CD4-positive, alpha-beta memory T cell (primary cell): ENCODE data around the gene ELOF1. TPM values are rescaled to one million over a fixed set of nuclear protein-coding genes. Genes with fewer than 3 reads are reported as not detected.
A peak's percentile ranks its signal among the peaks of the same experiment; 100 is the strongest.
"Not testable (repeated sequence)": the region's sequence is repeated elsewhere in the genome, so short reads cannot be mapped to it uniquely, and the experiment has no call there.

Source experiments
- CTCF ChIA-PET: fragments of 350-600 bp; sonication (Branson Sonifier 250); formaldehyde crosslinking; loops from one replicate; lab custom pipeline; 2021; ENCODE audit warnings: inconsistent platforms; ENCODE audit not compliant: partially characterized antibody; lab: Charles Lee
- POLR2A ChIA-PET: fragments of 350-600 bp; sonication (Branson Sonifier 250); formaldehyde crosslinking; loops from one replicate; lab custom pipeline; 2021; ENCODE audit not compliant: partially characterized antibody; lab: Charles Lee
- DNase-seq, 5 donors: peaks; one replicate each; pipeline versions ENCODE4 v3.0.0 to v3.0.0-alpha.2; 2020 to 2022; ENCODE audit warnings: mixed read lengths in 1 of 5
- H3K27ac ChIP-seq: one replicate; pipeline ENCODE4 v1.7.0; 2013; ENCODE audit warnings: low read depth, low read length
- H3K27me3 ChIP-seq: 2 replicates; pipeline ENCODE4 v1.7.0; 2013; ENCODE audit warnings: mild to moderate bottlenecking, low read length, moderate library complexity; ENCODE audit not compliant: insufficient read depth
- H3K36me3 ChIP-seq: 2 replicates; pipeline ENCODE4 v1.7.0; 2013; ENCODE audit warnings: mild to moderate bottlenecking, low read length, moderate library complexity; ENCODE audit not compliant: insufficient read depth
- H3K4me1 ChIP-seq: 2 replicates; pipeline ENCODE4 v1.7.0; 2013; ENCODE audit warnings: mild to moderate bottlenecking, low read length, moderate library complexity; ENCODE audit not compliant: insufficient read depth
- H3K4me3 ChIP-seq, 2 donors: one replicate each; pipeline ENCODE4 v1.7.0; 2013; ENCODE audit warnings: low read length in 2 of 2, mild to moderate bottlenecking in 1 of 2
- H3K9me3 ChIP-seq, 2 donors: one replicate each; pipeline ENCODE4 v1.7.0; 2013; ENCODE audit warnings: low read length in 2 of 2, control low read depth in 1 of 2; ENCODE audit not compliant: control insufficient read depth in 1 of 2
- H3K27ac Mint-ChIP-seq, 7 donors: one replicate each; pipeline ENCODE4 v1.8.0; 2020 to 2021; ENCODE audit warnings: mixed read lengths in 7 of 7, mild to moderate bottlenecking in 6 of 7, inconsistent platforms in 3 of 7, moderate library complexity in 3 of 7
- H3K27me3 Mint-ChIP-seq, 2 donors: one replicate each; pipeline ENCODE4 v1.8.0; 2020 to 2021; ENCODE audit warnings: mixed read lengths in 2 of 2
- H3K36me3 Mint-ChIP-seq, 2 donors: one replicate each; pipeline ENCODE4 v1.8.0; 2020 to 2021; ENCODE audit warnings: mixed read lengths in 2 of 2, inconsistent platforms in 1 of 2, mild to moderate bottlenecking in 1 of 2
- H3K4me1 Mint-ChIP-seq, 4 donors: one replicate each; pipeline ENCODE4 v1.8.0; 2020 to 2021; ENCODE audit warnings: mixed read lengths in 4 of 4, mild to moderate bottlenecking in 1 of 4
- H3K4me3 Mint-ChIP-seq, 8 donors: one replicate each; pipeline ENCODE4 v1.8.0; 2020 to 2021; ENCODE audit warnings: mixed read lengths in 8 of 8, mild to moderate bottlenecking in 7 of 8, moderate library complexity in 6 of 8, inconsistent platforms in 3 of 8
- H3K9me3 Mint-ChIP-seq, 8 donors: one replicate each; pipeline ENCODE4 v1.8.0; 2020 to 2021; ENCODE audit warnings: mixed read lengths in 8 of 8, mild to moderate bottlenecking in 5 of 8, inconsistent platforms in 3 of 8, moderate library complexity in 1 of 8
- intact Hi-C: fragments of 100-400 bp; cut with micrococcal nuclease; formaldehyde crosslinking; loops from one replicate; pipeline ENCODE4 v1.15.1; 2023
- polyA plus RNA-seq, 2 donors: library from polyadenylated mRNA; unstranded; fragments of 300-500 nt; fragmentation: Illumina TruSeq; gene quantifications; one replicate each; pipeline ENCODE4 v1.2.3, GENCODE V29; 2021
- total RNA-seq, 2 experiments: library from RNA; stranded (reverse); gene quantifications; one replicate each; pipeline ENCODE4 v1.2.3, GENCODE V29; 2021

ELOF1 gene
- total RNA-seq (10 to 100 TPM; 46.0 to 48.5 TPM), polyA plus RNA-seq (10 to 100 TPM; 93.1 to 96.1 TPM)

- Mint-ChIP-seq H3K27me3 (no peaks in the 10 kb centered on the region), H3K9me3 (no peaks in the 10 kb centered on the region), H3K27ac (peak within 1 kb of the TSS; percentile 73 to 99 (median 98)), H3K4me1 (peaks cover 28 to 54% (median 43%) of the 10 kb centered on the region in 4 donors), H3K4me3 (peak within 1 kb of the TSS; percentile 95 to 99 (median 98)), H3K36me3 (peaks cover 8 to 21% of the 10 kb centered on the region in 2 donors)
- H3K4me1 ChIP-seq, result peaks cover 31% of the 10 kb centered on the region
- intact Hi-C loops, result loop anchor here (1.0 to 2.0 kb wide), 4 partner anchors 30 to 124 kb away; partner anchors contain the start of genes ECSIT, ODAD3, PRKCSH and ZNF627
- peak; percentile 95 to 98 (median 96) for DNase-seq
- peak within 1 kb of the TSS; percentile 59 to 91 for H3K4me3 ChIP-seq
- ChIA-PET POLR2A (interaction anchor here (0.6 to 3.1 kb wide), 17 partner anchors 10 to 1302 kb away, joined by 3 to 23 read pairs (median 4); partner anchors contain the start of genes CCDC159, ECSIT, SWSAP1 and TMEM205), CTCF (interaction anchor here (0.6 to 3.4 kb wide), 14 partner anchors 9 to 490 kb away, joined by 3 to 29 read pairs (median 4); partner anchors contain the start of genes ACP5 and ECSIT)
- H3K9me3 ChIP-seq, result no peaks in the 10 kb centered on the region
- H3K27ac ChIP-seq, result peak within 1 kb of the TSS; percentile 72
- H3K27me3 ChIP-seq, result no peaks in the 10 kb centered on the region
- no peaks in the 10 kb centered on the region for H3K36me3 ChIP-seq
Measured at GRCh38 chr19:11558881-11559828, at the start of gene ELOF1. Gene ELOF1 (minus strand): TSS chr19:11559230. CDS start chr19:11554347, 4,883 bp downstream.

DNA sequence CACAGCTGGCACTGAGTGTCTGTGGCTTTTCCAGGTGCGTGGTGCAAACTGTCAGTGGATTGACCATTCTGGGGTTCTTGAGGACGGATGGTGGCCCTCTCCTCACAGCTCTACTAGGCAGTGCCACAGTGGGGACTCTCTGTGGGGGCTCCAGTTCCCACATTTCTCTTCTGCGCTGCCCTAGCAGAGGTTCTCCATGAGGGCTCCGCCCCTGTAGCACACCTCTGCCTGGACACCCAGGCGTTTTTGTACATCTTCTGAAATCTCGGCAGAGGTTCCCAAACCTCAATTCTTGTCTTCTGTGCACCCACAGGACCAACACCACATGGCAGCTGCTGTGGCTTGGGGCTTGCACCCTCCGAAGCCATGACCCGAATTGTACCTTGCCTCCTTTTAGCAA is 47.5 kb upstream of the ELOF1 start:
- Histone ChIP-seq H3K9me3 (peaks cover 0 to 6% of the 10 kb centered on the region in 2 donors), H3K36me3 (no peaks in the 10 kb centered on the region), H3K27me3 (no peaks in the 10 kb centered on the region), H3K4me3 (no peak overlapping the region), H3K4me1 (no peaks in the 10 kb centered on the region), H3K27ac (no peak overlapping the region)
- no peak for DNase-seq
- Mint-ChIP-seq H3K4me3 (no peak overlapping the region), H3K27ac (no peak overlapping the region), H3K27me3 (no peaks in the 10 kb centered on the region), H3K4me1 (peaks cover 0 to 11% (median 8%) of the 10 kb centered on the region in 4 donors), H3K9me3 (peaks cover 0 to 25% (median 14%) of the 10 kb centered on the region in 8 donors), H3K36me3 (peaks cover 15 to 46% of the 10 kb centered on the region in 2 donors)
- ChIA-PET CTCF (no interaction called here), POLR2A (no interaction called here)
- intact Hi-C loops, result no loop called here

DNA sequence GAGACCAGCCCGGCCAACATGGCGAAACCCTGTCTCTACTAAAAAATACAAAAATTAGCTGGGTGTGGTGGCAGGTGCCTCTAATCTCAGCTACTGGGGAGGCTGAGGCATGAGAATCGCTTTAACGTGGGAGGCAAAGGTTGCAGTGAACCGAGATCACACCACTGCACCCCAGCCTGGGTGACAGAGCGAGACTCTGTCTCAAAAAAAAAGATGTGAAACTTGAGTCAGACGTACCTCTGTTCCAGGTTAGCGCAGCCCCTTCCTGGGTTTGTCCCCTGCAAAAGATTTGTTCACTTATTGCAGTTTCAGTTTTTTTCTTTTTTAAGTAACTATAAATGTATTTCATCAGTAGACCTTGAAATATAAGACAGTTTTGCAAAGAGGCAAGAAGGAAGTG is 40.7 kb upstream of the ELOF1 start:
- DNase-seq, H3K9me3 ChIP-seq, H3K4me3 ChIP-seq, H3K36me3 ChIP-seq, intact Hi-C loops, H3K27me3 Mint-ChIP-seq, CTCF ChIA-PET, H3K27me3 ChIP-seq, H3K9me3 Mint-ChIP-seq, POLR2A ChIA-PET, H3K27ac ChIP-seq: not testable (repeated sequence)
- H3K36me3 Mint-ChIP-seq, result peaks cover 8 to 20% of the 10 kb centered on the region in 2 donors
- peak overlapping the region in 1 of 8 donors; percentile 17 for H3K4me3 Mint-ChIP-seq
- peaks cover 15% of the 10 kb centered on the region for H3K4me1 ChIP-seq
- H3K27ac Mint-ChIP-seq, result peak overlapping the region in 1 of 7 donors; percentile 46
- peaks cover 12 to 35% (median 20%) of the 10 kb centered on the region in 4 donors for H3K4me1 Mint-ChIP-seq

DNA sequence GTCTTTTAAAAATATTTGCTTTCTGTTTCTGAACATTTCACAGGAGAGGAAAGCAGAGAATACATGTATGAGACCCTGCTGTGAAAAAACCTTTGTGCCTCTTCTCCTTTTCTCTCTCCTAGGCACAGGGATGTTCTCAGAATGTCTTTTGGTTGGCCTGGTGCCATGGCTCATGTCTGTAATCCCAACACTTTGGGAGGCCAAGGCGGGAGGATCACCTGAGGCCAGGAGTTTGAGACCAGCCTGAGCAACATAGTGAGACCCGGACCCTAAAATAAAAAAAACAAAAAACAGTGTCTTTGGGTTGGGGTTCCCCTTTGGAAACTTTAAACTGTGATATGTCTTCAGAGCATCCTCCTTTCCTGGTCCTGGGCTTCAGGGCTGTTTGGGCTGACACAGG is 39.7 kb upstream of the ELOF1 start:
- H3K36me3 Mint-ChIP-seq, result peaks cover 7 to 13% of the 10 kb centered on the region in 2 donors
- H3K9me3 Mint-ChIP-seq, result no peaks in the 10 kb centered on the region
- intact Hi-C loops, result no loop called here
- Histone ChIP-seq H3K27me3 (no peaks in the 10 kb centered on the region), H3K9me3 (no peaks in the 10 kb centered on the region), H3K4me1 (peaks cover 15% of the 10 kb centered on the region), H3K27ac (no peak overlapping the region), H3K4me3 (no peak overlapping the region), H3K36me3 (no peaks in the 10 kb centered on the region)
- peak overlapping the region in 4 of 7 donors; percentile 19 to 92 (median 61) for H3K27ac Mint-ChIP-seq
- H3K4me1 Mint-ChIP-seq, result peaks cover 12 to 35% (median 20%) of the 10 kb centered on the region in 4 donors
- peak overlapping the region; percentile 62 to 73 (median 66) for H3K4me3 Mint-ChIP-seq
- ChIA-PET CTCF (no interaction called here), POLR2A (no interaction called here)
- no peak for DNase-seq
- H3K27me3 Mint-ChIP-seq, result no peaks in the 10 kb centered on the region

DNA sequence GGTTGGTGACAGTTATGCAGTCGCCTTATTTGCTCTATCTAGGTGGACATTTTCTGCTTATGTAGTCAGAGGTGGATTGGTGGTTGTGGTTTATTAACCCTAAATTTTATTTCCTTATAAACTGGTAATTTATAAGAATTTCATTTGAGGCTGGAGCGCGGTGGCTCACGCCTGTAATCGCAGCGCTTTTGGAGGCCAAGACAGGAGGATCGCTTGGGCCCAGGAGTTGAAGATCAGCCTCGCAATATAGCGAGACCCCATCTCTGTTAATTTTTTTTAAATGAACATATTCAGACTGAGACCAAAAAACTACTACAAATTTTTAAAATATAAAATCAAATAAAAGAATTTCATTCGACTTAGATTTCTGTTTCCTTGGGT is 39.1 kb upstream of the ELOF1 start:
- peaks cover 15% of the 10 kb centered on the region for H3K4me1 ChIP-seq
- no peaks in the 10 kb centered on the region for H3K27me3 Mint-ChIP-seq
- ChIA-PET CTCF (interaction anchor here (0.7 to 1.2 kb wide), 2 partner anchors 62 to 365 kb away, joined by 3 to 6 read pairs; no protein-coding TSS in a partner anchor), POLR2A (interaction anchor here (0.8 to 1.3 kb wide), 4 partner anchors 39 to 223 kb away, joined by 3 to 7 read pairs (median 4); partner anchors contain the start of genes ELOF1, SWSAP1 and ZNF441)
- no peaks in the 10 kb centered on the region for H3K9me3 ChIP-seq
- no peak for DNase-seq
- H3K36me3 Mint-ChIP-seq, result peaks cover 7 to 13% of the 10 kb centered on the region in 2 donors
- H3K27ac ChIP-seq, result peak overlapping the region; percentile 77
- no peaks in the 10 kb centered on the region for H3K36me3 ChIP-seq
- H3K4me3 Mint-ChIP-seq, result peak overlapping the region; percentile 86 to 94 (median 92)
- no peaks in the 10 kb centered on the region for H3K27me3 ChIP-seq
- peaks cover 12 to 35% (median 20%) of the 10 kb centered on the region in 4 donors for H3K4me1 Mint-ChIP-seq
- intact Hi-C loops, result no loop called here
- H3K4me3 ChIP-seq, result peak overlapping the region; percentile 44 to 87
- peak overlapping the region; percentile 35 to 95 (median 93) for H3K27ac Mint-ChIP-seq
- no peaks in the 10 kb centered on the region for H3K9me3 Mint-ChIP-seq

DNA sequence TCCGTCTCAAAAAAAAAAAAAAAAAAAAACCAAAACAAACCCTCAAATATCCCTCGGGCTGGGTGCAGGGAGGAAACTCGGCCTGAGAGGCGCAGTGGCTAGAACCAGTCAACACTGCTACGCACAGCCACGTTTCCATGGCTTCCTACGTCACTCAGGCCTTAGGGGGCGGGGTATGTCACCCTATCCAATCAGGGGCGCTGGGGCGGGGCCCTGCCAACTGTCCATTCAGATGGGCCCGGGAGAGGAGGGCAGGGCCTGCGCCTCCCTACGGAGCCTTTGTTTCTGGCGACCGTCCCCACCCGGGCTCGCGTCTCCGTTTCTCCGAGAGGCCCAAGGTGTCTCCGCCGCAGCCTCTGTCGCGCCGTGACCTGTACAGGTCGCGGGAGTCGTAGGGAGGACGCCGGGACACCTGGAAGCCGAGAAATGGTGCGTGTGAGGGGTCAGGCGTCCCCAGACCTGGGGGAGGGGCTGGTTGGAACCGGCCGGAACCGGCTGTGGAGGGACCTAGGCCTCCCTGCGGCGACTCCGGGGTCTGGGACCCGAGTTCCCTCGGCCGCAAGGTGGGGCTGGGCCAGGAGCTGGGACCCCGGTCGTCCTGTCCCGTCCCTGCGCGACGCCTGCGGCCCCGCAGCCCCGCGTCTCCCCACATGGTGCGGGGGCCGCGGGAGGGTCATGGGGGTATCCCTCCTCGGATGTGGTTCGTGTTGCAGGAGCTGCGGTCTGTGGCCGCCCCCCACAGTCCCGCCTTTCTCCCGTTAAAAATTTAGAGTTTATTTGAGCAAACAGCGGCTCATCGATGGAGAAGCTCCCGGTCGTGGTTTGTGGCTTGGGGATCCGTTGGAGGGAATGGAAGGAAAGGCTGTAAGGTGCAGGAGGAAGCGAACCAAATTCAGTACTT is 38.4 kb upstream of the ELOF1 start, which contains the start of gene ZNF627:
ZNF627 (plus strand) TSS at position 282 of the 901 bp plus-strand sequence; CDS start at position 427, 145 bp downstream.
- H3K27me3 Mint-ChIP-seq, result no peaks in the 10 kb centered on the region
- peaks cover 3 to 6% of the 10 kb centered on the region in 2 donors for H3K36me3 Mint-ChIP-seq
- CTCF ChIA-PET, result interaction anchor here (0.7 to 1.2 kb wide), 3 partner anchors 61 to 366 kb away, joined by 3 to 6 read pairs (median 3); no protein-coding TSS in a partner anchor
- Histone ChIP-seq H3K4me1 (peaks cover 15% of the 10 kb centered on the region), H3K36me3 (no peaks in the 10 kb centered on the region), H3K27ac (peak within 1 kb of the TSS; percentile 77), H3K27me3 (no peaks in the 10 kb centered on the region), H3K4me3 (peak within 1 kb of the TSS; percentile 44 to 87), H3K9me3 (no peaks in the 10 kb centered on the region)
- peak; percentile 95 to 99 (median 96) for DNase-seq
- peaks cover 9 to 31% (median 19%) of the 10 kb centered on the region in 4 donors for H3K4me1 Mint-ChIP-seq
- H3K27ac Mint-ChIP-seq, result peak within 1 kb of the TSS; percentile 90 to 95 (median 93)
- intact Hi-C loops, result loop anchor here (1.0 to 2.0 kb wide), 2 partner anchors 39 to 162 kb away; partner anchors contain the start of genes ELOF1, ODAD3 and PRKCSH
- peak within 1 kb of the TSS; percentile 86 to 97 (median 92) for H3K4me3 Mint-ChIP-seq
- POLR2A ChIA-PET, result interaction anchor here (0.6 to 1.6 kb wide), 10 partner anchors 9 to 617 kb away, joined by 3 to 7 read pairs (median 4); partner anchors contain the start of genes ECSIT, ELOF1, SWSAP1 and ZNF441
- H3K9me3 Mint-ChIP-seq, result no peaks in the 10 kb centered on the region
